ENCODE data around the gene RNF227. TPM values are rescaled to one million over a fixed set of nuclear protein-coding genes. Genes with fewer than 3 reads are reported as not detected.

The RNF227 gene
- total RNA-seq, 1 donor = 10.0 TPM

GRCh38 chr17:7893187-7893880, 22.8 kb downstream of the RNF227 start:
- DNase-seq (ENCODE audit: low read depth in 2 of 3, low spot score in 2 of 3) = no peak

- peak in 2 of 3 donors; percentile 89 to 94 for DNase-seq (ENCODE audit: low read depth in 2 of 3, low spot score in 2 of 3)
These were observed 26.7 kb downstream of the RNF227 start for GRCh38 chr17:7889166-7889955.

GRCh38 chr17:7888184-7888920, 27.7 kb downstream of the RNF227 start, which contains the start of gene CHD3:
Gene CHD3 (plus strand): TSS chr17:7888789. CDS start chr17:7889001, 212 bp downstream.
- DNase-seq (ENCODE audit: low read depth in 2 of 3, low spot score in 2 of 3) = peak in 1 of 3 donors; percentile 11

- DNase-seq (ENCODE audit: low read depth in 2 of 3, low spot score in 2 of 3) = peak; percentile 74 to 96 (median 92)
These were observed 28.5 kb downstream of the RNF227 start for GRCh38 chr17:7887482-7888183.

GRCh38 chr17:7887038-7887481, 29.0 kb downstream of the RNF227 start:
- no peak for DNase-seq (ENCODE audit: low read depth in 2 of 3, low spot score in 2 of 3)

GRCh38 chr17:7886227-7887037, 29.7 kb downstream of the RNF227 start:
- peak in 1 of 3 donors; percentile 33 for DNase-seq (ENCODE audit: low read depth in 2 of 3, low spot score in 2 of 3)

GRCh38 chr17:7885367-7886226, 30.5 kb downstream of the RNF227 start:
- DNase-seq (ENCODE audit: low read depth in 2 of 3, low spot score in 2 of 3) = peak in 2 of 3 donors; percentile 44 to 47

GRCh38 chr17:7884581-7885366, 31.3 kb downstream of the RNF227 start:
- peak in 1 of 3 donors; percentile 15 for DNase-seq (ENCODE audit: low read depth in 2 of 3, low spot score in 2 of 3)

GRCh38 chr17:7883781-7884386, 32.2 kb downstream of the RNF227 start:
- peak in 2 of 3 donors; percentile 68 to 72 for DNase-seq (ENCODE audit: low read depth in 2 of 3, low spot score in 2 of 3)

GRCh38 chr17:7882629-7883028, 33.5 kb downstream of the RNF227 start:
- DNase-seq (ENCODE audit: low read depth in 2 of 3, low spot score in 2 of 3) = no peak

GRCh38 chr17:7882068-7882467, 34.0 kb downstream of the RNF227 start:
- DNase-seq (ENCODE audit: low read depth in 2 of 3, low spot score in 2 of 3) = no peak

GRCh38 chr17:7881276-7882054, 34.6 kb downstream of the RNF227 start:
- DNase-seq (ENCODE audit: low read depth in 2 of 3, low spot score in 2 of 3) = no peak

- no peak for DNase-seq (ENCODE audit: low read depth in 2 of 3, low spot score in 2 of 3)
These were observed 35.8 kb downstream of the RNF227 start for GRCh38 chr17:7880076-7880868.

- no peak for DNase-seq (ENCODE audit: low read depth in 2 of 3, low spot score in 2 of 3)
These were observed 37.9 kb downstream of the RNF227 start for GRCh38 chr17:7878234-7878633.

- no peak for DNase-seq (ENCODE audit: low read depth in 2 of 3, low spot score in 2 of 3)
These were observed 40.2 kb downstream of the RNF227 start for GRCh38 chr17:7875804-7876370.

GRCh38 chr17:7873051-7873450, 43.0 kb downstream of the RNF227 start:
- DNase-seq (ENCODE audit: low read depth in 2 of 3, low spot score in 2 of 3) = no peak
